Activated CD4-positive, alpha-beta memory T cell treated with anti-CD3 and anti-CD28 coated beads for 36 hours (primary cell): ENCODE measurements around the gene KISS1R. TPM values are rescaled to one million over a fixed set of nuclear protein-coding genes. Genes with fewer than 3 reads are reported as not detected.

Experiments used
- CTCF ChIA-PET: fragments of 350-600 bp; sonication (Branson Sonifier 250); formaldehyde crosslinking; loops from one replicate; lab custom pipeline; 2021; ENCODE audit warnings: antibody characterized with exemption, inconsistent platforms; lab: Charles Lee
- POLR2A ChIA-PET: fragments of 350-600 bp; sonication (Branson Sonifier 250); formaldehyde crosslinking; loops from one replicate; lab custom pipeline; 2021; ENCODE audit warnings: antibody characterized with exemption; lab: Charles Lee
- DNase-seq: peaks from one replicate; pipeline ENCODE4 v3.0.0-alpha.2; 2020
- H3K27ac Mint-ChIP-seq: one replicate; pipeline ENCODE4 v1.8.0; 2021; ENCODE audit warnings: mixed read lengths
- H3K27me3 Mint-ChIP-seq: one replicate; pipeline ENCODE4 v1.8.0; 2021; ENCODE audit warnings: mixed read lengths
- H3K36me3 Mint-ChIP-seq: one replicate; pipeline ENCODE4 v1.8.0; 2021; ENCODE audit warnings: mixed read lengths
- H3K4me1 Mint-ChIP-seq: one replicate; pipeline ENCODE4 v1.8.0; 2021; ENCODE audit warnings: low read depth, mixed read lengths
- H3K4me3 Mint-ChIP-seq: one replicate; pipeline ENCODE4 v1.8.0; 2021; ENCODE audit warnings: mild to moderate bottlenecking, mixed read lengths
- H3K9me3 Mint-ChIP-seq: one replicate; pipeline ENCODE4 v1.8.0; 2021; ENCODE audit warnings: mixed read lengths
- intact Hi-C: fragments of 100-400 bp; cut with micrococcal nuclease; formaldehyde crosslinking; loops from one replicate; pipeline ENCODE4 v1.15.1; 2023
- total RNA-seq, 2 experiments: library from RNA; stranded (reverse); gene quantifications; one replicate each; pipeline ENCODE4 v1.2.3, GENCODE V29; 2021

The KISS1R gene
- total RNA-seq, 2 experiments from 2014 or later = 9.9 to 10.6 TPM

GRCh38 chr19:936175-936546 is 19.0 kb downstream of the KISS1R start:
- no peaks in the 10 kb centered on the region for H3K27me3 Mint-ChIP-seq
- H3K27ac Mint-ChIP-seq = no peak overlapping the region
- ChIA-PET POLR2A (no interaction called here), CTCF (no interaction called here)
- intact Hi-C loops = no loop called here
- H3K9me3 Mint-ChIP-seq = peaks cover 2% of the 10 kb centered on the region
- DNase-seq = no peak
- H3K4me3 Mint-ChIP-seq = no peak overlapping the region
- H3K4me1 Mint-ChIP-seq = peaks cover 28% of the 10 kb centered on the region
- peaks cover 11% of the 10 kb centered on the region for H3K36me3 Mint-ChIP-seq

DNA sequence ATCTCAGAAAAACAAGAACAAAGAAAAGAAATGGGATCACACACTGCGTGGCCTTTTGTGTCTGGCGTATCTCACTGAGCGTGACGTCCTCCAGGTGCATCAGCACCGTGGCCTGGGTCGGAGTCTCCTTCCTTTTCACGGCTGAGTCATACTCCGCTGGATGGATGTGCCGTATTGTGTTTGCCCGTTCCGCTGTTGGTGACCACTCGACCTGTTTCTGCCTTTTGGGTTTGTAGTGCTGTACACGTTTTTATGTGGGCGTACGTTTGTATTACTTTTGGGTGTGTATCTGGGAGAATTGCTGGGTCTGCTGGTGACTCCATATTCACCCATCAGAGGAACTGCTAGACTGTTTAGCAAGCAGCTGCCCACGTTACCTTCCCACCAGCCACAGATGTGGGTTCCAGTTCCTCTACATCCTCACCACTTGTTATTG is 20.1 kb downstream of the KISS1R start:
- DNase-seq = peak; percentile 68
- Mint-ChIP-seq H3K27ac (no peak overlapping the region), H3K4me1 (peaks cover 30% of the 10 kb centered on the region), H3K36me3 (peaks cover 9% of the 10 kb centered on the region), H3K4me3 (no peak overlapping the region), H3K9me3 (peaks cover 2% of the 10 kb centered on the region), H3K27me3 (no peaks in the 10 kb centered on the region)
- intact Hi-C loops = no loop called here
- POLR2A ChIA-PET = no interaction called here
- CTCF ChIA-PET = interaction anchor here (3.5 kb wide), 1 partner anchor 45 kb away, joined by 14 read pairs; no protein-coding TSS in a partner anchor

GRCh38 chr19:938233-938923 is 21.2 kb downstream of the KISS1R start:
- no peak overlapping the region for H3K4me3 Mint-ChIP-seq
- POLR2A ChIA-PET = no interaction called here
- H3K27ac Mint-ChIP-seq = no peak overlapping the region

GRCh38 chr19:939439-939838 is 22.3 kb downstream of the KISS1R start:
- DNase-seq = no peak
- Mint-ChIP-seq H3K36me3 (peaks cover 9% of the 10 kb centered on the region), H3K9me3 (peaks cover 2% of the 10 kb centered on the region), H3K27me3 (no peaks in the 10 kb centered on the region), H3K4me1 (peaks cover 24% of the 10 kb centered on the region), H3K27ac (no peak overlapping the region), H3K4me3 (no peak overlapping the region)
- ChIA-PET POLR2A (no interaction called here), CTCF (interaction anchor here (0.8 to 3.5 kb wide), 2 partner anchors 42 to 74 kb away, joined by 3 to 14 read pairs; no protein-coding TSS in a partner anchor)
- intact Hi-C loops = no loop called here

More at GRCh38 chr19:938233-938923, 21.2 kb downstream of the KISS1R start:
- Mint-ChIP-seq H3K36me3 (peaks cover 9% of the 10 kb centered on the region), H3K27me3 (no peaks in the 10 kb centered on the region), H3K4me1 (peaks cover 24% of the 10 kb centered on the region), H3K9me3 (peaks cover 2% of the 10 kb centered on the region)
- intact Hi-C loops = no loop called here
- CTCF ChIA-PET = interaction anchor here (3.5 kb wide), 1 partner anchor 43 kb away, joined by 14 read pairs; no protein-coding TSS in a partner anchor
- no peak for DNase-seq

DNA sequence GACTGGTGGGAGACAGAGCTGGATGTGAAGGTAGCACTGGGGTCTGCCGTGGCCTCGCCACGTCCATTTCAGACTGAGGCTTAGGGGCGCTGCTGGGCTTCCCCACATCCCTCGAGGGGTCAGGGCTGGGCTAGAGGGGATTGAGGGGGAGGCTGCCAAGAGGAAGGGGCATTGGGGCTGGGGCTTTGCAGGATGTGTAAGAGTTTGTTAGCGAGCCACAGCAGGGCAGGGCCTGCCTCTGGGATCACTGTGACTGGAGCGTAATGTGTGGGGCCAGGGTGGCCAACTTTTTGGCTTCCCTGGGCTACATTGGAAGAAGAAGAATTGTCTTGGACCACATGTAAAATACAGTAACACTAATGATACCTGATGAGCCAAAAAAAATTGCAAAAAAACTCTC is 22.8 kb downstream of the KISS1R start:
- H3K27me3 Mint-ChIP-seq = no peaks in the 10 kb centered on the region
- CTCF ChIA-PET = interaction anchor here (0.8 to 3.5 kb wide), 3 partner anchors 42 to 305 kb away, joined by 3 to 14 read pairs (median 4); no protein-coding TSS in a partner anchor
- no peak for DNase-seq
- H3K4me3 Mint-ChIP-seq = peak overlapping the region; percentile 53
- POLR2A ChIA-PET = interaction anchor here (0.6 kb wide), 1 partner anchor 20 kb away, joined by 3 read pairs; no protein-coding TSS in a partner anchor
- H3K27ac Mint-ChIP-seq = no peak overlapping the region
- intact Hi-C loops = no loop called here
- peaks cover 24% of the 10 kb centered on the region for H3K4me1 Mint-ChIP-seq
- H3K36me3 Mint-ChIP-seq = peaks cover 9% of the 10 kb centered on the region
- peaks cover 2% of the 10 kb centered on the region for H3K9me3 Mint-ChIP-seq

DNA sequence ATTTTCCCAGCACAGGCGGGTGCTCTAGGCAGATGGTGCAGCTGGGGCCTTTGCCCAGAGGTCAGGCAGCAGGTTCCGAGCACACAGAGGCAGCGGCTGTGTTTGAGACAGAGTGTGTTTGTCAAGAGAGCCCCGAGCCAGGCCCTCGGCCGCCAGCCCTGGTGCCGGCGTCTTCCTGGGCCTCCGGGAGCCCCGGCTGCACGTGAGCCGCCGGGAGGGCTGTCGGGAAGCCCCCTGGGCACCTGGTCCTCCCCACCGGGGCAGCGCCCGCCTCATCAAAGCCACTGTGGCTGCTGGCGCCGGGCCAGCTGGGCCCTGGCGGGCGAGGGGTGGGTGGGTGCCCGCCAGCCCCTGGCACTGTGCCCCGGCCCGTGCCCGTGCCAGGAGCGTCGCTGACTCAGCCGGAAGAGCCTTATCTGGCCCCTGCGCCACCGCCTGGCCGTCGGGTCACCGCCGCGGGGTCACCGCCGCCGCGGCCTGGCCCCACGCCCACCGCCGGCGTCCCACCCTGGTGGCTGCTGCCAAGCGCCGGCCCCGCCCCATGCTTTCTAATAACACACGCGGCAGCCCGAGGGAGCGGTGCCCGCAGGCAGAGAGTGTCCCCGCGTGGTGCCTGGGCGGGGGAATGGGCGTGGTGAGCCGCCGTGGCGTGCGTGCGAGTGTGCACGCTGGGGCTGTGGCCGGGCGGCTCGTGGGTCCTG is 23.6 kb downstream of the KISS1R start:
- peak; percentile 65 for DNase-seq
- Mint-ChIP-seq H3K27ac (no peak overlapping the region), H3K27me3 (no peaks in the 10 kb centered on the region), H3K4me1 (peaks cover 24% of the 10 kb centered on the region), H3K36me3 (peaks cover 9% of the 10 kb centered on the region), H3K4me3 (peak overlapping the region; percentile 71), H3K9me3 (peaks cover 2% of the 10 kb centered on the region)
- intact Hi-C loops = no loop called here
- ChIA-PET POLR2A (interaction anchor here (0.6 kb wide), 1 partner anchor 19 kb away, joined by 3 read pairs; no protein-coding TSS in a partner anchor), CTCF (interaction anchor here (0.9 kb wide), 1 partner anchor 304 kb away, joined by 4 read pairs; no protein-coding TSS in a partner anchor)

GRCh38 chr19:941292-942132 is 24.4 kb downstream of the KISS1R start:
- no peak for DNase-seq
- H3K27me3 Mint-ChIP-seq = no peaks in the 10 kb centered on the region
- peak overlapping the region; percentile 16 for H3K27ac Mint-ChIP-seq
- peak overlapping the region; percentile 71 for H3K4me3 Mint-ChIP-seq
- intact Hi-C loops = no loop called here
- H3K36me3 Mint-ChIP-seq = peaks cover 9% of the 10 kb centered on the region
- ChIA-PET CTCF (no interaction called here), POLR2A (no interaction called here)
- H3K9me3 Mint-ChIP-seq = peaks cover 2% of the 10 kb centered on the region
- H3K4me1 Mint-ChIP-seq = peaks cover 24% of the 10 kb centered on the region

- POLR2A ChIA-PET = no interaction called here
- Mint-ChIP-seq H3K9me3 (peaks cover 2% of the 10 kb centered on the region), H3K27ac (no peak overlapping the region), H3K4me3 (no peak overlapping the region), H3K4me1 (peaks cover 21% of the 10 kb centered on the region), H3K27me3 (no peaks in the 10 kb centered on the region), H3K36me3 (peaks cover 9% of the 10 kb centered on the region)
- DNase-seq = no peak
- intact Hi-C loops = no loop called here
- CTCF ChIA-PET = no interaction called here
Measured at GRCh38 chr19:942133-942645, 25.1 kb downstream of the KISS1R start.

GRCh38 chr19:943551-944170 is 26.5 kb downstream of the KISS1R start:
- Mint-ChIP-seq H3K27me3 (no peaks in the 10 kb centered on the region), H3K9me3 (no peaks in the 10 kb centered on the region), H3K36me3 (peaks cover 6% of the 10 kb centered on the region), H3K27ac (no peak overlapping the region), H3K4me3 (no peak overlapping the region), H3K4me1 (peaks cover 15% of the 10 kb centered on the region)
- ChIA-PET POLR2A (interaction anchor here (1.1 kb wide), 1 partner anchor 41 kb away, joined by 3 read pairs; the partner anchor contains the start of gene WDR18), CTCF (no interaction called here)
- intact Hi-C loops = no loop called here
- no peak for DNase-seq

DNA sequence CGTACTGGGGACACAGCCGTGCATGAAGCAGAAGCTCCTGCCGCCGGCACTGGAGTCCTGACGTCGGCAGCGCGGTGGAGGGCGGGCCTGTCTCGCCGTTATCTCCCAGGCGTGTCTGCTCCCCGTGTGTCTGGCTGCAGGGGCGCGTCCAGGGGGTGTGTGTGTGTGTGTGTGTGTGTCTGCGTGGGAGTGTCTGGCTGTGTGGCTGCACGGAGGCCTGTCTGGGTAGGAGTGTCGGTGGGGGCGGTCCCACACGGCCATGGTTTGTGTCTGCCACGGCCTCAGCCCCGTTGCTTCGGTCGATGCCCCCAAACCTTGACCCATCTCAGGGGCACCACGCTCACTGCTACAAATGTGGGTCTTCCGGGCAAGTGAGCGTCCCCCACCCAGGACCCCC is 27.0 kb downstream of the KISS1R start:
- Mint-ChIP-seq H3K4me1 (peaks cover 15% of the 10 kb centered on the region), H3K27me3 (no peaks in the 10 kb centered on the region), H3K4me3 (no peak overlapping the region), H3K36me3 (peaks cover 6% of the 10 kb centered on the region), H3K27ac (no peak overlapping the region), H3K9me3 (no peaks in the 10 kb centered on the region)
- ChIA-PET CTCF (no interaction called here), POLR2A (no interaction called here)
- intact Hi-C loops = no loop called here
- DNase-seq = no peak

DNA sequence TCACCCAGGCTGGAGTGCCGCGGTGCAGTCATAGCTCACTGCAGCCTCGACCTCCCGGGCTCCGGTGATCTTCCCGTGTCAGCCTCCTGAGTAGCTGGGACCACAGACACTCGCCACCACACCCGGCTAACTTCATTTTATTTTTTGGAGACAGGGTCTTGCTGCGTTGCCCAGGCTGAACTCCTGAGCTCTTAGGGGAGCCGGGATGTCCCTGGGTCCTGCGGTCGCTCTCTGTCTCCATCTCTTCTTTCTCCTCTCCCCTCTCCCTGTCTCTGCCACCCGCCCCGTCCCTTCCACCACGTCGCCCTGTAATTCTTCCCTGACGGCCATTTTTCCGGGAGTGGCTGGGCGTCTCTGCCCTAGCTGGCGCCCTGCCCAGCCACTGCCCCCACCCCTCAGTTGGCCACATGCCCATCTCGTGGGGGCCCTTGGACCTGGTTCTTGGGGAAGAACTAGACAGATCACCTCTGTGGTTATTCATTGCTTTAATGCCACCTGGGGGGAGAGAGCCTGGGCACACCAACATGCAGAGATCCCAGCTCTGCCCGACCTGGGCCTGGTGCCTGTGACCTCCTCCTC is 27.6 kb downstream of the KISS1R start:
- H3K27me3 Mint-ChIP-seq = no peaks in the 10 kb centered on the region
- H3K36me3 Mint-ChIP-seq = peaks cover 2% of the 10 kb centered on the region
- peaks cover 15% of the 10 kb centered on the region for H3K4me1 Mint-ChIP-seq
- H3K4me3 Mint-ChIP-seq = no peak overlapping the region
- ChIA-PET CTCF (no interaction called here), POLR2A (no interaction called here)
- H3K27ac Mint-ChIP-seq = no peak overlapping the region
- intact Hi-C loops = no loop called here
- DNase-seq = no peak
- H3K9me3 Mint-ChIP-seq = no peaks in the 10 kb centered on the region
